Stimulated activated CD4-positive, alpha-beta T cell treated with anti-CD3 and anti-CD28 coated beads, Interleukin-2, amount 100 ng/mL, for 48 hours (primary cell): ENCODE measurements around the gene HDAC11.
"Not testable (repeated sequence)": the region's sequence is repeated elsewhere in the genome, so short reads cannot be mapped to it uniquely, and the experiment has no call there.

Experiments
- DNase-seq, 2 donors: peaks; one replicate each; pipeline ENCODE4 v3.0.0-alpha.2; 2020

Gene HDAC11

DNA sequence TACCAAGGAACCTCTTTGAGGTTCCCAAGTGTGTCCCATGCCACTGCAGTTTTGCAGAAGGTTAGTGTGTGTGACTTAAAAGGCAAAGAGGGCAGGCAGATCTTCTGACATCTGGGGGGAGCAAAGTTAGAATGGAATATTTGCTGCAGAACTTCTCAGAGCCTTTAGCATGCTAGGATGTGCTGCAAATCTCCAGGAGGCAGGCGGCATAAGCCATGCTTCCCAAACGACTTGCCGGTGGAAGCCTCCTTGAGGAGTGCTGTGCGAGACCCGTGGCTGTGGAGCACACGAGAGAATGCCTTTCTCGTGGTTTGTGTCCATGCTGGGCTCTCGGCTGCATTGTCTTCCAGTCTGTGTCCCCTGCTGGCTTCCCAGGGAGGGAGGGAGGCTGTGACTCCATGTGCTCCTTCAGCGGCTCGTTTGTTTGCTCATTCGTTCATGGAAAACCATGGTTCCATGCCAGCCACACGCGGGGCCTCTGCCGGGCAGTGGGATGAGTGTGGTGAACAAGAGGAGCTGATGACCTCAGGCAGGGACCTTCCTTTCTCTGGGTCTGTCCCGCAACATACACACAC is 13.8 kb downstream of the HDAC11 start:
- DNase-seq, result no peak

GRCh38 chr3:13494463-13495350 is 14.6 kb downstream of the HDAC11 start:
- DNase-seq, result no peak

GRCh38 chr3:13495351-13495813 is 15.3 kb downstream of the HDAC11 start:
- no peak for DNase-seq

DNA sequence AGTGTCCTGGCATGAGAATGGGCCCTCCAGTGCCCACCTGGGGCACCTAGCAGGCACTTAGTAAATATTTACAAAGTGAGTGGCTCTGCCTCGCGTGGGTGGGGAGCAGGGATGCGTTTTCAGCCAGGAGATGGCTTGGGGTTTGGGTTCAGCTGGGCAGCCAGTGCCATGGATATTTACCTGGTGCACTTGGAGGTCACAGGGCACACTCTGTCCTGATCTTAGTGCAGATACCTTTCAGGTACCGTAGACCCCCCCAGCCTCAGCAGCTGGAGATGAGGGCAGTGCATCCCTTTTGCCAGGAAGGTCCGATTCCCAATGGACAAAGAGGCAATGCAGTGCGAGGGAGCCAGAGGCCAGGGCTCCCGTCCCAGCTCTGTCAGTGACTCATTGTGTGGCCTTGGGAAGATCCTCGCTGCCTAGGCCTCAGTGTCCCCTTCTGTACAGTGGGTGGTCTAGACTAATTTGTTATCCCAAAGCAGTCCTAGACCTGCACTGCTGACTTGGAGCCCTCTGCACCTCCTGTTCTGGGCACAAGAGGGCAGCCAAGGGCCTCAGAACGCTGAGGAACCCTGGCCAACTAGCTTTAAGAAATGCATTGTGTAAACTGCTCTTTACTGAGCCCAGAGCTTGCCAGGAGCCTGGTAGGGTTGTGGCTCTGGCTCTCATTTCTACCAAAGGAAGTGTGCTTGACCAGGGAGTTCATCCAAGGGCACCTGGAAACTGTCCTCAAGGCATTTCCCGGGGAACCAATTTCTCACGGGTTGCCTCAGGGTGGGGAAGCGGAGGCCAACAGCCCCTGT is 16.0 kb downstream of the HDAC11 start:
- DNase-seq, result peak; percentile 66 to 68

- no peak for DNase-seq
Observed at GRCh38 chr3:13496879-13497278, 16.8 kb downstream of the HDAC11 start.

DNA sequence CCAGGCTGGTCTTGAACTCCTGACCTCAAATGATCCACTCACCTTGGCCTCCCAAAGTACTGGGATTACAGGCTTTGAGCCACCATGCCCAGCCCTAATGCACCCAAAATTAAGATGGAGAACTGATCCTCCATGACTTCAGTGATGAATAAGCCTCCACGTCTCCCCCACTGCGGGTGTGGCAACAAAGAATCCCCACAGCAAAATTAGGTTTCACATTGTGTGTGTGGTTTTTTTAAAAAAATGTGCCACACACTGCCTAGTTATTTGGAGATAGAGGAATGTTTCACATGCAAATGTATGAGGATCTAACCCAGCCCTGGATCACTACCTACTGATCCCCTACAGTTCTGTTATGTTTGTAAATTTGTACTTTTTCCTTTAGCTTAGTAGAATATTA is 17.3 kb downstream of the HDAC11 start:
- DNase-seq, result no peak

DNA sequence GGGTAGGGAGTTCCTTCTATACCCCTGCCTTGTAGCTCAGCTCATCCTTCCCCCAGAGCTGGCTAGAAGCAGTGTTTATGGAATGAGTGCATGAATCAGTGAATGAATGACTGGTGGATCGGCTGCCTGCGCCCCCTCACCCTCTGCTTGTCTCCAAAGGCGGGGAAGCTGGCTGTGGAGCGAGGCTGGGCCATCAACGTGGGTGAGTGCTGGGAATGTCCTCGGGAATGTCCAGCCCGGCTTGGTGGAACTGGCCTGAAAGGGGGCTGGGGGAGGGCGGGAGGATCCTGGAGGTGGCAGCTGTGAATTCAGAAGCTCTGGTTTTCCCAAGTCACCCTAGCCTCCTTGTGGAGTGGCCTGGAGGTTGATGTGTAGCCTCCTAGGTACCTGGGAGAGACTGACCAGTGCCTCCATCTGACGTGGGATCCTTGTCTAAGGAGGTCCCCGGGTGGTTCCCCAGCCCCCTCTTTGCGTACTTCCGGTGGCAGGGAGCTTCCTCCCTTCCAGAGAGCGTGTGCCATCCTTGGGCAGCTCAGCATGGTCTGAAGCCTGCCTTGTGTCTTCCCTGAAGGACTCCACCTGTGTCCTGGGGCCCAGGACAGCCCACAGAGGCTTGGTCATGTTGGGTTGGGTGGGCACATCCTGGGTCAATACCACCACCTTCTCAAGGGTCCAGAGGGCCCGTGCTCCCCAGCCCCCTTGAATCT is 18.4 kb downstream of the HDAC11 start:
- DNase-seq, result no peak

GRCh38 chr3:13499246-13499645 is 19.1 kb downstream of the HDAC11 start:
- not testable (repeated sequence) for DNase-seq

- no peak for DNase-seq
Observed at GRCh38 chr3:13500133-13500885, 20.2 kb downstream of the HDAC11 start.

DNA sequence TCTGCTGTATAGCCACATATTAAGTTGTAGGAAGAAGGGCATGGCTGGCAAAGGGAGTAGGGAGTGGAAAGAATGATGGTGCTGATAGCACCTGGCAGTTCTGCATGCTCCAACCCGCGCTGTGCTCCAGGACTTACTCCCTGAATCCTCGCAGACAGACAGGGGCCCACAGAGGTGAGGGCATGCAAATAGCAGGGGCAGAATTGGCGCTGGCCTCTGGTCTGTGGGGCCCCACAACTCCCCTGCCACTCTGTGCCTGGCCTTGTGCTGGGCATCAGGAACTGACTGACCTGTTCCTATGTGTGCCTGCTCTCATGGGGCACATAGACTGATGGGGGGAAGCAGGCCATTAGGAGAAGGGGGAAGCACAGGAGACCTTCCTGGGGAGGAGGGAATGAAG is 20.9 kb downstream of the HDAC11 start:
- DNase-seq, result no peak

DNA sequence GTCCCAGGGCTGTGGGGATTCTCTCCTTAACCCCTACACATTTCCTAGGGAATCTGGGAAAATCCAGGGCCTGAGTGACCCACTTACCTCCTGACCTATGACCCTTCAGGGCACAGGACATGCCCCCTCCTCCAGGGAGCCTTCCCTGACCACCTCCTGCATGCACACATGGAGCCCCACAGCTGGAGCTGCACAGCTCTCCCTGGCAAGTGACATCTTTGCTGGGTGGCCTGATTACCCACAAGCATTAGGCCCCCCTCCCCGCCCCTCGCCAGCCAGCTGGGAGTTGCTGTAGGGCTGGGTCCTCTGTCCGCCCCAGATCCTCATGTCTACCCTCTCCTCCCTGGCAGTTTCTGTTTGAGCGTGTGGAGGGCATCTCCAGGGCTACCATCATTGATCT is 21.4 kb downstream of the HDAC11 start:
- DNase-seq, result no peak

DNA sequence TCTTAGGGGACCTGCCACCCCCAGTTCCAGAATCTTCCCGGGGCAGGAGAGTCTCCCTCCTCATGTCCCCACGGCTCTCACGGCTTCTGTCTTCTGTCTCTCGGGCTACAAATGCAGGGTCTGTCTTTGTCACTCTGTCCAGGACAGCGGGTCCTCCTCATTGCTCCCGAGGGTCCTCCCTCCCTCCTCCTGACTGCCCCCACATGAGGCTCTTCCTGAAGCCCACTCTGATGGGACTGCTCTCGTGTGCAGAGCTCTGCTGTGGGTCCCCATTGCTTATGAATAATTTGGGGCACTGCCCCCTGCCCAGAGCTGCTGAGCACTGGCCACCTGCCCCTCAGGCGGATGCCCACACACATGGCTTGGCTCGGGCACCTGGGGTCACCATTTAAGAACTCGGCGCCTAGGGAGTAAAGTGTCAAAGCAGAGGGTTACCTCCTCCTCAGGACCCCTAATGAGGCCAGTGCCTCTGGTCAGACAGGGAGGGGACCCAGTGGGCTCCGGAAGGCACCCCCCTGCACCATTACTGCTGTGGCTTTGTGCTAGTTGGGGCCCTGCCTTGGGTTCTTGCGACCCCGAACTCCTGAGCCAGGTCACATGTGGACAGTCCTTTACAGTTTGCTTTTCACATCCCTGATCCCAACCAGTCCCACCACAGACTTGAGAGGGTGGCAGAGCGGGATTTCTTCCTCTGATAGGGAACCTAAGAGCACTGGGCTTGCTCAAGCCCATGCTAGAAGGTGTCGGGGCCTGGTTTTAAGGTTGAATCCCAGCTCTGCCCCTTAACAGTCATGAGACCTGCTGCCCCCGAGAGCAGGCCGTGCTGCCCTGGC is 22.1 kb downstream of the HDAC11 start:
- DNase-seq, result no peak

- DNase-seq, result no peak
Observed at GRCh38 chr3:13502791-13503060, 22.6 kb downstream of the HDAC11 start.

GRCh38 chr3:13504161-13504831 is 24.2 kb downstream of the HDAC11 start:
- DNase-seq, result no peak

DNA sequence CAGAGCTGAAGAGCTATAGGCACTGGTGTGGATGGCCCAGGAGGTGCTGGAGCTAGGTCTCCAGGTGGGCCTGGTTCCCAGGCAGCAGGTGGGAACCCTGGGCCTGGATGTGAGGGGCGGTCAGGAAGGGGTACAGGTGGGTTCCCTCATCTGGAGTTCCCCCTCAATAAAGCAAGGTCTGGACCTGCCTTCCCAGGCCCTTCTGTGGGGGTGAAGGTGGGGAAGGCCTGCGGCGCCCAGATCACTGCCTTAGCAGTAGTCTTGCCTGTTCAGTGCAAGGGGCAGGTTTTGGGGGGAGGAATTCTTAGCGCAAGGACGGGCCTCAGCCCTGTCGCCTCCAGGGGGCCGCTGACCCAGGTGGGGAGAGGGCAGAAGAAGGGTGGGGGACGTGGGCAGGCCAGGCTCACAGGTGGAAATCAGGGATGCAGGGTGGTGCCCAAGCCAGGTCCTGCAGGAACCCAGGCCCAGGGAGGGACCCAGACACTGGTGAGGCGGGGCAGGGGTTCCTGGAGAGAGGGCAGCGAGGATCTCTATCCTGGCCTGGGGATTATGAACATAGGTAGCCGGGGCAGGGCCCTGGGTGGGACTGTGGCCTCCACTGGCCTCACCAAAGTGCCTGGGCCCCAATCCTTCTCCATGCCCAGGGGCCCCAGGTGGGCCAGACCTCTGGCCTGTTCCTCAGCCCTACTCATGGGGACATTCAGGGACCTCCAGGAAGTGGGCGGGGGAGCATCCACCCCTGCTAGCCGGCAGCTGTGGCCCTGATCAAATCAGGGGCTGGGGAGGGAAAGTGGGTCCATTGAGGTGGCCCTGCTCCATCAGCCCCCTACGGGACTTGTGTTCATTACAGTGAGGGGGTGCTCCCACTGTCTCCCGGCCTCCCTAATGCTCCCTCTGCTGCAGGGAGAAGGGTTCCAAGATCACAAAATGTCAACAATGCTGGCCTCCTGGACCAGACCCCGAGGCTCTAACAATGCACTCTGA is 25.3 kb downstream of the HDAC11 start:
- no peak for DNase-seq

DNA sequence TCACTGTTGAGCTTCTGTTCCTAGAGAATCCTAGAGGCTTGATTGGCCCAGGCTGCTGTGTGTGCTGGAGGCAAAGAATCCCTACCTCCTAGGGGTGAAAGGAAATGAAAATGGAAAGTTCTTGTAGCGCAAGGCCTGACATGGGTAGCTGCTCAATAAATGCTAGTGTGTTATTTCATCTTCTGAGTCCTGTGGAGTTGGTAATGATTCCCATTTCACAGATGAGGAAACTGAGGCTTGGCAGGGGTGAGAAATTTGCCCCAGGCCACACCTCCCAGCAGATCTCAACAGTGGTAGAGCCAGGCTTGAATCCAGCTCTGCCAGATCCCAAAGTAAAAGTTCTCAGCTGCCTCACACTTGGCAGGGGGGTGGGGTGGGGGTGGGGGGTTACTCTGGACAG is 26.1 kb downstream of the HDAC11 start:
- DNase-seq, result no peak

DNA sequence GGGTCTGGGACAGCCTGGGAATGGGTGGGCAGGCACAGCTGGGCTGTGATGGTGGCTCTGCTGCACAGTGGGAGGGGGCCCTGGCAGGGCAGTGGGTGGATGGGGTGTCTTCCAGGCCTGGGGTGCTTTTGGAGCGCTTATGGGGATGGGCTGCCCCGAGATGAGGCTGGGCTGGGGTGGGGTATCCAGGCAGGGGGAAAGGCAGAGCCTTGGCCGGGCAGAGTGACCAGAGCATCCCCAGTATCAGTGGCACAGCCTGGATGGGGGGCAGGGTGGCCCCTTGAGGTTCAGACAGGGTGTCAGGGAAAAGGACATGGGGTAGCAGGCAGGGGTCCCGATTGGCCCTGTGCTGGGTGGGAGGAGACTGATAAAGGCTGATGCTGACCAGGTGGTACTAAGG is 26.6 kb downstream of the HDAC11 start:
- no peak for DNase-seq

- no peak for DNase-seq
Observed at GRCh38 chr3:13507247-13507569, 27.1 kb downstream of the HDAC11 start.

- DNase-seq, result no peak
Observed at GRCh38 chr3:13507570-13508339, 27.6 kb downstream of the HDAC11 start.
